ENCODE measurements around the gene RPL6.
A peak's percentile ranks its signal among the peaks of the same experiment; 100 is the strongest.
"Not testable (repeated sequence)": the region's sequence is repeated elsewhere in the genome, so short reads cannot be mapped to it uniquely, and the experiment has no call there.

The RPL6 gene

DNA sequence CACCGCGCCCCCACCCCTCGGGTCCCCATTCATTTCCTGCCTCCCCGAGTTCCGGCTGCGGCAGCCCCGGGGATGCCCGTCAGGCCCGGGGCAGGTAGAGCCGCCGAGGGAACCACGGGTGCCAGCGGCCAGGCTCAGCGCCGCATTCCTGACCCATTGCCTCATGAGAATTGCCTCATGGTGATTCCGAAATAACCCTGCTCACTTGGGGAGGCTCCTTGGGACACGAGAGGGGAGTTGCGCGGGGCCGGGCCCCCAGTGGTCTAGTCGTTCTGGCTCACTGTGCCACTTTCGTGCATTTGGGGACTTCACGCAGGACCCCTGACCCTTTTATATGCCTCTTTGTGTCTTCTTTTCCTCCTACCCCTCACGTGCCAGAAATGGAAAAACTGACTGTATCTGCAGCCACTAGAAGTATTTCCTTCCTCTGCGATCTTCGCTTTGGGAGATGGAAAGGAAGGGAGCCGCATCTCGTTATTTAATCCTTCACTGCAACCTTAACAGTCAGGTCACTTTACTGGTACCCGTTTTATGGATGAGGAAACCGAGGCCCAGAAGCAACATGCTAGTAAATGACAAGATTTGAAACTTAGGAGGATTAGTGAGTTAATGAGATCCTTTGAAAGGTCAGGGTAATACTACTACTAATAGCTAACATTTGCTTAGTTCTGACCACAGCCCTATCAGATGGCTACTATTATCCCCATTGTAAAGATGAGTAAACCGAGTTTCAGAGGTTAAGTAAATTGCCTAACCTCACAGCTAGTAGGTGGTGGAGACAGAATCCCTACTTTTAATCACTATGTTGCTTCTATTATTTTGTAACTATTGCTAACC lies 10.1 kb upstream of the RPL6 start:
- peak in 1 of 2 donors; percentile 58 for DNase-seq

DNA sequence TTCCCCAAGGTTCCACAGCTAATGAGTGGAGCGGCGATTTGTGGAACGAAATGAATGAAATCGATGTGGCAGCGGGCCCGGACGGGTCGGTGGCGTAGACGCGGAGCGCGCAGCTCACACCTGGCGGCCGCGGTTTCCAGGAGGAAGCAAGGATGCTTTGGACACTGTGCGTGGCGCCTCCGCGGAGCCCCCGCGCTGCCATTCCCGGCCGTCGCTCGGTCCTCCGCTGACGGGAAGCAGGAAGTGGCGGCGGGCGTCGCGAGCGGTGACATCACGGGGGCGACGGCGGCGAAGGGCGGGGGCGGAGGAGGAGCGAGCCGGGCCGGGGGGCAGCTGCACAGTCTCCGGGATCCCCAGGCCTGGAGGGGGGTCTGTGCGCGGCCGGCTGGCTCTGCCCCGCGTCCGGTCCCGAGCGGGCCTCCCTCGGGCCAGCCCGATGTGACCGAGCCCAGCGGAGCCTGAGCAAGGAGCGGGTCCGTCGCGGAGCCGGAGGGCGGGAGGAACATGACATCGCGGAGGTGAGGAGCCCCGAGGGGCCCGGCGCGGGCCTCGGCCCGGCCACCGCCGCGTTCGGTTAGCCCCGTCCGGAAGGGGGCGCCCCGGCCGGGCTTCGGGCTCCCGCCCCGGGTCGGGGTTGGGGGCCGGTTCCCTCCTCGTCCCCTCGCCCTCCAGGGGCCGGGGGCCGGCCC lies 9.3 kb upstream of the RPL6 start, which contains the start of gene PTPN11:
PTPN11 (plus strand) TSS at position 340 of the 689 bp plus-strand sequence; CDS start at position 505, 165 bp downstream.
- DNase-seq = peak; percentile 64 to 90

DNA sequence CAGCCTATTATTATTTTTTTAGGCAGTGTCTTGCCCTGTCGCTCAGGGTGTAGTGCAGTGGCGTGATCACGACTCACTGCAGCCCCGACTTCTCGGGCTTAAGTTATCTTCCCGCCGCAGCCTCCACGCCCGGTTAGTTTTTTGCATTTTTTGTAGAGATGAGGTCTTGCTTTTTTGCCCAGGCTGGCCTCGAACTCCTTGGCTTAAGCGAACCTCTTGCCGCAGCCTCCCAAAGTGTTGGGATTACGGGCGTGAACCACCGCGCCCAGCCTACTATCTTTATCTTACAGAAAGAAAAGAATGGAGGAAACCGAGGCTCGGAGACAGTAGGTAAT lies 8.8 kb upstream of the RPL6 start:
- no peak for DNase-seq

DNA sequence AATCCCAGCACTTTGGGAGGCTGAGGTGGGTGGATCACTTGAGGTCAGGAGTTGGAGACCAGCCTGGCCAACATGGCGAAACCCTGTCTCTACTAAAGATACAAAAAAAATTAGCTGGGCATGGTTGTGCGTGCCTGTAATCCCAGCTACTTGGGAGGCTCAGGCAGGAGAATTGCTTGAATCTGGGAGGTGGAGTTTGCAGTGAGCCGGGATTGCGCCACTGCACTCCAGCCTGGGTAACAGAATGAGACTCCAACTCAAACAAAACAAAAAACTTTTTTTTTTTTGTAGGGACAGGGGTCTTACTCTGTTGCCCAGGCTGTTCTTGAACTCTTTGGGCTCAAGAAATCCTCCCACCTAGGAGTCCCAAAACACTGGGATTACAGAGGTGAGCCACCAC lies 6.1 kb upstream of the RPL6 start:
- not testable (repeated sequence) for DNase-seq

DNA sequence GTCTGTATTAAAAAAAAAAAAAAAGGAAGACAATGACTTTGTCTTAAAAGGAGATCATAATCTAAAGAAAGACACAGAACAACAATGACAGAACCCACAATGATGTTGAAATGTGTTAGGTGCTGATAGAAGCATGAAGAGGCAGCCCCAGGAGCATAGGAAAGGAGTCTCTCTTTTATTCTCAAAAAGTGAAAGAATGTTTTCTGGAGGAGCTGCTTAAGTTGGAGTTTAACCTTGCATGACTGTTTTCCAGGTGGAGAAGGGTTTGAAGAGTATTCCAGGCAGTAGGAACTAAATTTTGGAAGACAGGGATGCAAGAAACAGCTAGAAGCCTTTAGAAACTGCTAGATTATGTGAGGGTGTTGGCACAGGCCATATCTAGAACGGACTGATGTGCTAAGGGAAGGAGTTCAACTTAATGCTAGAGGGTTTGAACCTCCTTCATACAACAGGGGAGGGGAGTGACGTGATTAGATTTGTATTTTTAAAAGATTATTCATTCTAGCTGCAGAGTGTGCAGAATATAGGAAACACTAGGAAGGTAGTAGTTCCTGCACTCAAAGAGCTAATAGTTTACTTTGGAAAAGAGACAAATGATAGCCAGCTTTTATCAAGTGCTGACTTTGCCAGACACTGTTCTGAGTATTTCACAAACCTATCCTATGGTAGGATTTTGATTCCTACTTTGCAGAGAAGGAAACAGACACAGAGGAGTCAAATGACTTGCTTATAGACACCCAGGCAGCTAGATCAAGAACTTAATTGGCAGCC lies 4.6 kb upstream of the RPL6 start:
- no peak for DNase-seq

DNA sequence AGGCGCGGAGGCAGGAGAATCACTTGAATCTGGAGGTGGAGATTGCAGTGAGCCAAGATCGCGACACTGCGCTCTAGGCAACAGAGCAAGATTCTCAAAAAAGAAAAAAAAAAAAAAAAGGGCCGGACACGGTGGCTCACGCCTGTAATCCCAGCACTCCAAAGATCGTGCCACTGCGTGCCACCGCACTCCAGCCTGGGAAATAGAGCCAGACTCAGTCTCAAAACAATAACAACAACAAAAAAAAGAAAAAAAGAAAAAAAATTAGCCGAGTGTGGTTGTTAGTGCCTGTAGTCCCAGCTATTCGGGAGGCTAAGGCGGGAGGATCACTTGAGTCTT lies 470 bp upstream of the RPL6 start:
- DNase-seq = no peak

DNA sequence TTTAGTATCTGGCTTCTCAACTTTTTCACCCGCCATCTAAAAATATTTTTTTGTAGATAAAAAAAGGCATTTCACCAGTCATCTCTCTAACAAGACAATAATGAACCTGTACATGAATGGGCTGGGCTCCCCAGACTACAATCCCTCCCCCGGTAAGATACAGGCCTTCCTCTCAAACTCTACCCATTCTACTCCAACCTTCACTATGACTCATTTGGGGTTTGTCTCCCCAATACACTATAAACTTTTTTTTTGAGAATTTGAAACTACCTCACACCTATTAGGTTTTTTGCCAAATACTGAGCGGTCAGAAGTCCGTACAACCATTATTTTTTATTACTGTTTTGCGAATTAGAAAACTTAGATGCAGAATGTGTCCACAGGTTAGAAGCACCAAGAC lies 784 bp downstream of the RPL6 start:
- no peak for DNase-seq

DNA sequence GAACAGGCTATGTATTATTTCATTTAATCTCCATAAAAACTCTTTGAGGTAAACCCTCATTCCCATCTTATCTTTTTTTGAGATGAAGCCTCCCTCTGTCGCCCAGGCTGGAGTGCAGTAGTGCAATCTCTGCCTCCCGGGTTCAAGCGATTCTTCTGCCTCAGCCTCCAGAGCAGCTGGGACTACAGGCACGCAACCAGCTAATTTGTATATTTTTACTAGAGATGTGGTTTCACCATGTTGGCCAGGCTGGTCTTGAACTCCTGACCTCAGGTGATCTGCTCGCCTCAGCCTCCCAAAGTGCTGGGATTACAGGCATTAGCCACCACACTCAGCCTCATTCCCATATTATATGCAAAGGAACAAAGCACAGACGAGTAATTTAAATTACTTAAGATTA lies 1.7 kb downstream of the RPL6 start:
- not testable (repeated sequence) for DNase-seq

DNA sequence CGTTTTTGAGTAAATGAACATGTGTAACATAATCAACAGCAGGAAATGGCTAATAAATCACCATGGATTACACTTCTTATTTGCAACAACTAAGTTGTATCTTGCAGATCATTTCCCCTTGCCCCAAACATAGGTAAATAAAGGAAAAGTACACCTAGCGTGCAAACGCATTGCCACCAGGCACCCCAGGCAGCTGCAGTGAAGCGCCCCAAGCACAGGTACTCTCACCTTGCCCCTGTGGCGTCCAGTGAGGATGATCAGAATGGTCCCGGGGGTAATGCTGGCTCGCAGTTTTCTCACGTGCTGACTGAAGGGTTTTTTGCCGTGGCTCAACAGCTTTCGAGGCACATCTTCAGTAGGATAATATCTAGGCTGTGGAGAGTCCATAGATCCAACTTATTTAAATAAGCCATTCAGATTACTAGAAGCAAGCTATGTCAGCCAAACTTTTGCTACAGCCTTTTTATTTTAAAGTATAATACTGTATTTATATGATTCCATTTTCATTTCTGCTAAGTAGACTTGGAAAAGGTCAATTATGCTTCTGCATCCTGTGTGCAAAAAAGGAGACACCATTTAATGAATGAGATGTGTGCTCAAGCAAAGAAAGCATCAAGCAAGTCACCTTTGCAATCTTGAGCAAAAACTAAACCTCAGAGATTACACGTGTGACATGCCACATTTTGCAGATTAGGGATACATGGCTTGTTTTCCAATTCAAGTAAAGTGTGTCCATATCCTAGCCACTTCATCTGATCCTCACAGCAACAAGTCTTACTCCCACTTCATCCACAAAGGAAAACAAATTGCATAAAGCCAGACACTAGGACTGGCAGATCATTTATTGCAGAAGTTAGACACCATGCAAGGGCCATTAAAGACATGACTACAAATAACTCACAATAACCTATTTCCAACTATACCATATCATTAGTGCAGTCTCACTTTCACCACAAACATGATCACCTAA lies 2.6 kb downstream of the RPL6 start:
- DNase-seq = no peak

DNA sequence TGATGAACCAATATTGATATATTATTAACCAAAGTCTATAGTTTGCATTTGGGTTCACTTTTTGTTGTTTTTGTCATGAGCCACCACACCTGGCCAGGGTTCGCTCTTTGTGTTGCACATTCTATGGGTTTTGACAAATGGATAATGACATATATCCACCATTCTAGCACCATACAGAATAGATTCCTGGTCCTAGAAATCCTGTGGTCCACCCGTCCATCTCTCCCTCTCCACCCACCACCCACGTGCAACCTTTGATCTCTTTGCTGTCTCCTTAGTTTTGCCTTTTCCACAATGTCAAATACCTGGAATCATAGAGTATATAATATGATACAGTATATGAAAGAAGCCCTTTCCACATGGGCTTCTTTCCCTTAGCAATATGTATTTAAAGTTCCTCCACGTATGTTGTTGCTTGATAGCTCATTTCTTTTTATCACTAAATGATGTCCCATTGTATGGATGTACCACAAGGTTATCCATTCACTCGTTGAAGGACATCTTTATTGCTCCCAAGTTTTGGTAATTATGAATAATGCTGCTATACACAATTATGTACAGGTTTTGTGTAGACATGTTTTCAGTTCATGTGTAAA lies 7.4 kb downstream of the RPL6 start:
- no peak for DNase-seq

DNA sequence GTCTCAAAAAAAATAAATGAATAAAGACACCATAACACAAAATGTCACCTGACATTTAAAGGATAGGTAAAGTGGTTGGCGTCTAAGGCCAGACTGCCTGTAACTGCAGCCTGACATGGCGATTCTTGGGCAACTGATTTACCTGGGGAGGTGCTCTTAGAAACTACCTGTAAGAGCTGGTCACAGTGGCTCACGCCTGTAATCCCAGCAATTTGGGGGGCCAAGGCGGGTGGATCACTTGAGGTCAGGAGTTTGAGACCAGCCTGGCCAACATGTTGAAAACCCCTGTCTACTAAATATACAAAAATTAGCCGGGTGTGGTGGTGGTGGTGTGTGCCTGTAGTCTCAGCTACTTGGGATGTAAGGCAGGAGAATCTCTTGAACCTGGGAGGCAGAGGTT lies 8.4 kb downstream of the RPL6 start:
- DNase-seq = no peak

DNA sequence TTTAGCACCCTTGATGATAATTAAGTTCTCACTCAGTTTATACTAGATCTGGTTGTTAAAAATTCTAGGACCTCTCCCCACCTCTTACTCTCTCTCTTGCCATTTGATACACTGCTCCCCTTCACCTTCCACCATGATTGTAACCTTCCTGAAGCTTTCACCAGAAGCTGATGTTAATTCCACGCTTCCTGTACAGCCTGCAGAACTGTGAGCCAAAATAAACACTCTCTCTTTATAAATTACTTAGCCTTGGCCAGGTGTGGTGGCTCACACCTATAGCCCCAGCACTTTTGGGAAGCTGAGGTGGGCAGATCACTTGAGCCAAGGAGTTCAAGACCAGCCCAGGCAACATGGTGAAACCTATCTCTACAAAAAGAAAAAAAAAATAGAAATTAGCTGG lies 16.1 kb downstream of the RPL6 start:
- DNase-seq = no peak

DNA sequence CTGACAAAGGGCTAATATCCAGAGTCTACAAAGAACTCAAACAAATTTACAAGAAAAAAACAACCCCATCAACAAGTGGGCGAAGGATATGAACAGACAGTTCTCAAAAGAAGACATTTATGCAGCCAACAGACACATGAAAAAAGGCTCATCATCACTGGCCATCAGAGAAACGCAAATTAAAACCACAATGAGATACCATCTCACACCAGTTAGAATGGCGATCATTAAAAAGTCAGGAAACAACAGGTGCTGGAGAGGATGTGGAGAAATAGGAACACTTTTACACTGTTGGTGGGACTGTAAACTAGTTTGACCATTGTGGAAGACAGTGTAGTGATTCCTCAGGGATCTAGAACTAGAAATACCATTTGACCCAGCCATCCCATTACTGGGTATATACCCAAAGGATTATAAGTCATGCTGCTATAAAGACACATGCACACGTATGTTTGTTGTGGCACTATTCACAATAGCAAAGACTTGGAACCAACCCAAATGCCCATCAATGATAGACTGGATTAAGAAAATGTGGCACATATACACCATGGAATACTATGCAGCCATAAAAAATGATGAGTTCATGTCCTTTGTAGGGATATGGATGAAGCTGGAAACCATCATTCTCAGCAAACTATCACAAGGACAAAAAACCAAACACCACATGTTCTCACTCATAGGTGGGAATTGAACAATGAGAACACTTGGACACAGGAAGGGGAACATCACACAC lies 19.3 kb downstream of the RPL6 start:
- not testable (repeated sequence) for DNase-seq

DNA sequence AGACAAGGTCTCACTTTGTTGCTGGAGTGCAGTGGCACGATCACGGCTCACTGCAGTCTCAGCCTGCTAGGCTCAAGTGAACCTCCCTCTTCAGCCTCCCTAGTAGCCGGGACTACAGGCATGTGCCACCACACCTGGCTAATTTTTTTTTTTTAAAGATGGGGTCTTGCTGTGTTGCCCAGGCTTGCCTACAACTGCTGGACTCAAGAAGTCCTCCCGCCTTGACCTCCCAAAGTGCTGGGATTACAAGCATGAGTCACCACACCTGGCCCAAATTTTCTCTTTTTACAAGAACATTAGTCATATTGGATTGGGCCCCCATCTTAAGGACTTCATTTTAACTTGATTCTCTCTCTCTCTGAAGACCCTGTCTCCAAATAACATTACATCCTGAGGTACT lies 20.2 kb downstream of the RPL6 start:
- DNase-seq = no peak

DNA sequence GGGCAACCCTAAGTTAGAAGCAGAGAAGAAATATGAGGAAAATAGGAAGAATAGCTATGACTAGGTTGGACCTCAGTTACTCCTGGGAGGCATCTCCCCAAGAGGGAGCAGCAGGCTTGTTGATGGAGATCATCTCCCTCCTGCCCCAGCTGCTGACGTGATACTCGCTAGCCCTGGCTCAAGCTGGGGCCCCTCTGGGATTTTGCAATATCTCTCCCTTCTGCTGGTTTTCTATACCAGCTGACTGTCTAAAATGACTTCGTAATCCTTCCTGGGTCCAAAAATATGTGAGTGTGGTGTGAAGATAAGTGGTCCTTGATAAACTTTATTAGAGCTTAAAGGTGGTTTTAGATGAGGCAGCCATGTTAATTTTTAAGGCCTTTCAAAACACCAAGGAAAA lies 22.7 kb downstream of the RPL6 start:
- no peak for DNase-seq

DNA sequence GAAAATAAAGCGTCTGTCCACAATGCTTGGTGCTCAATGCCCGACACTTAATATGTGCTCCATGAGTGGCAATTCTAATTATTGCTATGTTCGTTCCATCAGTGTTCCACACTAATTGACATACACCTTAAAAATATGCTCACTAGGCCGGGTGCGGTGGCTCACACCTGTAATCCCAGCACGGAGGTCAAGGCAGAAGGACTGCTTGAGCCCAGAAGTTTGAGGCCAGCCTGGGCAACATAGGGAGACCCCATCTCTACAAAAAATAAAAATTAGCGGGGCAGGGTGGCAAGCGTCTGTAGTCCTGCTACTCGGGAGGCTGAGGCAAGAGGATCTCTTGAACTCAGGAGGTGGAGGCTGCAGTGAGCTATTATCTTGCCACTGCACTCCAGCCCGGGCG lies 26.5 kb downstream of the RPL6 start:
- DNase-seq = no peak

DNA sequence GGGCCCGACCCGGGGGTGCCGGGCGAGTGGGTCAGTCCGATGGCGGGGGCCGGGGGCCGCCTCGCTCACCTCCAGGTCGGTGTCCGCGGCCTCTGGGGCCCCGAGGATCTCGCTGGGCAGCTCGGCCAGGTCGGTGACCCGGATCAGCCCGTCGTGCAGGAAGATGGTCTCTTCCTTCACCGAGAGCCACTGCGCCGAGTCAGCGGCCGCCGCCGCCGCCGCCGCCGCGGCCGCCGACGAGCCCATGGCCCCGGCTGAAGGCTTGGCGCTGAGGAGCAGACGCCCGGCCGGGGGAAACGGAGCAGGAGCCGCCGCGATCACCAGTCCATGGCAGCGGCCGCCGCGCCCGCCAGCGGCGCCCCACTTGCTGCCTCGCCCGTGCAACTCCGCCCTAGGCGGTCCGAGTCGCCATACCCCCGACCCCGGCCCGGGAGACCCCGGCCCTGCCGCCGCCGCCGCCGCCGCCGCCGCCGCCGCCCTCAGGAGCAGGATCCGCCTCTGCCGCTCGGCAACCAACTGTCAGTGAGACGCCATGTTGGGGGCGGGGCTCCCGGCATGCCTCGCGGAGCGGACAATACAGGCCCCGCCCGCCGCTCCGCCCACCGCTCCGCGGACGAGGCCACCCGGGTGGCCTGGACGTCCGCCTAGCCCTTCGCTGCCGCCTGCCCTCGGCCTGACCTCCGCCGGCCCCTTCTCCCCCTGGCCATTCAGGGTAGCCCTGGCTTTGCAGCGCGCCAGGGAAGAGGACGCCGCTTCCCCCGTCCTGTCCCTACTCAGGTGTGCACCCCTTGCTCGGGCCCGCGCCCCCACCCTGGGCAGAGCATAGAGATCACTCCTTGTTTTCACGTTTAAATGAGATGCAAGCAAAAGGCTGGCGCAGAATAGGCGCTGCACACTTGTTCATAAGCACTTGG lies 27.3 kb downstream of the RPL6 start, which contains the start of gene HECTD4:
HECTD4 (minus strand) TSS at position 549 of the 914 bp plus-strand sequence; CDS start at position 246, 303 bp downstream.
- peak; percentile 58 to 80 for DNase-seq

DNA sequence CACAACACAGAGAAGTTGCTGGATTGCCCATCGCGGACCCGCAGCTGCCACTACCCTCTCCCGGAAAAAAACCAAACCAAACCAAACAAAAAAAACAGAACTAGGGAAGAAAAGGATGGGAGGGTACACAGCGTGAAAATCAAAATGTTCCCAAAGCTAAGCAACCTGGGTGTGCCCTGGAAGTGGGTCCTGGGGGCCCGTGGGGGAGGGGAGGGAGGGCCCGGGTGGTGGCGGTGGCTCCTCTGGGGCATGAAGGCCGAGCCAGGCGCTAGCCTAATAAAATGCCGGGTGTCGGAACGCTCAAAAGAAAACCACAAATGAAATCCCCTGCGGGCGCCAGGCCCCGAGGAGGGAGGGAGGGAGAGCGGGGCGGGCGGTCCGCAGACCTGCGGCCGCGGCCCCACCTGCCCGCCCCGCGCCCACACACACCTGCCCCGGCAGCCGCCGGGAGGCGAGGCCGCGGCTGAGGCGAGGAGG lies 28.0 kb downstream of the RPL6 start:
- peak in 1 of 2 donors; percentile 15 for DNase-seq

DNA sequence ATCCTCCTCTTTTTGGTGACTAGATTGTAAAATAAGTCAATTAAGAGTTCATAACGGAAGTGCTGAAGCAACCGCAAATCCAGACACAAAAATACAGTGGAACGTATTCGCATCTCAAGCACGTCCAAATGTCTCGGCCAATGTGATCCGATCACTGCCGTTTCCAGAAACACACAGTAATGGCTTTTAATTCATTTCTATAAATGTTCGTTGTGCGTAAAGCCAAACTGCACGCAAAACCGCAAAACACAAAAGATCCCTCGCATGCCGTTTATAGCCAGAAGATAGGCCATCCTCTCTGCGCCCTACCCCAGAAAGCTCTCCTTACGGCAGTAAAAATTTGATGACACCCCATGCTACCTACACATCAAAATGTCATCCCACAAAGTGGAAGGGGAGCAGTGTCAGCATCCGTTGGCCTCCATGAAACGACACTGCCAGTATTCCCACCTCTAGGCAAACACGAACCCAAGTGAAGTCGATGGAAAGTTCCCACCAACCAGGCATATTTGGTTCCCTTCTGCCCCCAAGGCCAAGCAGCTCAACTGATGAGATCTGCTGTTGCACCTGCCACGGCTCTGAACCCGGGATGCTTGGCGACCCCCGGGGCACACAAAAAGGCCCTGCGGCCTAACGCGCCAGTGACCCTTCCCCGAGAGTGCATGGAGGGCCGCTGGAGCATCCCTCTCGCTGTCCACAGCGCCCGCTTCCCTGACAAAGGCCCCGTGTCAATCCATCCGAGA lies 28.6 kb downstream of the RPL6 start:
- DNase-seq = no peak

Measured in bone marrow (tissue), 2 donors.